ENCODE data around the gene COG5.

The COG5 gene

GRCh38 chr7:107206706-107207105, 357.0 kb downstream of the COG5 start:
- no peak overlapping the region for H3K4me3 ChIP-seq
- TF ChIP-seq, protein P1, sequence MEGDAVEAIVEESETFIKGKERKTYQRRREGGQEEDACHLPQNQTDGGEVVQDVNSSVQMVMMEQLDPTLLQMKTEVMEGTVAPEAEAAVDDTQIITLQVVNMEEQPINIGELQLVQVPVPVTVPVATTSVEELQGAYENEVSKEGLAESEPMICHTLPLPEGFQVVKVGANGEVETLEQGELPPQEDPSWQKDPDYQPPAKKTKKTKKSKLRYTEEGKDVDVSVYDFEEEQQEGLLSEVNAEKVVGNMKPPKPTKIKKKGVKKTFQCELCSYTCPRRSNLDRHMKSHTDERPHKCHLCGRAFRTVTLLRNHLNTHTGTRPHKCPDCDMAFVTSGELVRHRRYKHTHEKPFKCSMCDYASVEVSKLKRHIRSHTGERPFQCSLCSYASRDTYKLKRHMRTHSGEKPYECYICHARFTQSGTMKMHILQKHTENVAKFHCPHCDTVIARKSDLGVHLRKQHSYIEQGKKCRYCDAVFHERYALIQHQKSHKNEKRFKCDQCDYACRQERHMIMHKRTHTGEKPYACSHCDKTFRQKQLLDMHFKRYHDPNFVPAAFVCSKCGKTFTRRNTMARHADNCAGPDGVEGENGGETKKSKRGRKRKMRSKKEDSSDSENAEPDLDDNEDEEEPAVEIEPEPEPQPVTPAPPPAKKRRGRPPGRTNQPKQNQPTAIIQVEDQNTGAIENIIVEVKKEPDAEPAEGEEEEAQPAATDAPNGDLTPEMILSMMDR (IDR thresholded peaks at IDR 0.05): no peak
- no peak for DNase-seq (ENCODE audit: low spot score)
- peak overlapping the region in 1 of 2 donors; percentile 68 for H3K27ac ChIP-seq

- DNase-seq (ENCODE audit: low spot score): no peak
- H3K4me3 ChIP-seq: no peak overlapping the region
- TF ChIP-seq, protein P1 (IDR thresholded peaks at IDR 0.05): no peak
- H3K27ac ChIP-seq: no peak overlapping the region
Observed at GRCh38 chr7:107206136-107206535, 357.6 kb downstream of the COG5 start.

GRCh38 chr7:107203607-107204006, 360.1 kb downstream of the COG5 start:
- TF ChIP-seq, protein P1 (IDR thresholded peaks at IDR 0.05): no peak
- DNase-seq (ENCODE audit: low spot score): no peak
- H3K4me3 ChIP-seq: no peak overlapping the region
- no peak overlapping the region for H3K27ac ChIP-seq

- no peak for DNase-seq (ENCODE audit: low spot score)
- H3K27ac ChIP-seq: no peak overlapping the region
Observed at GRCh38 chr7:107201795-107202450, 361.8 kb downstream of the COG5 start.

GRCh38 chr7:107196834-107197610, 366.7 kb downstream of the COG5 start:
- TF ChIP-seq, protein P1 (IDR thresholded peaks at IDR 0.05): no peak
- Histone ChIP-seq H3K4me3 (no peak overlapping the region), H3K27ac (no peak overlapping the region)
- no peak for DNase-seq (ENCODE audit: low spot score)

More at GRCh38 chr7:107201795-107202450, 361.8 kb downstream of the COG5 start:
- TF ChIP-seq, protein P1 (IDR thresholded peaks at IDR 0.05): peak; percentile 27
- no peak overlapping the region for H3K4me3 ChIP-seq

- TF ChIP-seq, protein P1 (IDR thresholded peaks at IDR 0.05): no peak
- H3K4me3 ChIP-seq: no peak overlapping the region
- no peak for DNase-seq (ENCODE audit: low spot score)
- H3K27ac ChIP-seq: no peak overlapping the region
Observed at GRCh38 chr7:107194052-107194451, 369.7 kb downstream of the COG5 start.

DNA sequence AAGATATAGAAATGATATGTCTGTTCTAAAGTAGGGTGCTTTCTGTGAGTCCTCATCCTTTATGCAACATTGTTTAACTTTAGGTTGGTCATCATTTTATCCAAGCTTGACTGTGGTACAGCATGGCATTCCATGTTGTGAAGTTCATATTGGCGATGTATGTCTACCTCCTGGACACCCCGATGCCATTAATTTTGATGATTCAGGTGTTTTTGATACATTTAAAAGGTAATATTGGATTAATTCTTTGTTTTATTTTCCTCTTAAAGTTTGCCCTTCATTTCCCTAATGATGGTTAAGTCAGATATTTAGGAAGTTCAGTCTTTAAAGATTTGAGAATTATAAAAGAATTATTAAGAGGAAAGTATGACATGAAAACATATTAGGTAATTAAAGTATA, 373.6 kb downstream of the COG5 start:
- H3K4me3 ChIP-seq: no peak overlapping the region
- TF ChIP-seq, protein P1 (IDR thresholded peaks at IDR 0.05): no peak
- H3K27ac ChIP-seq: no peak overlapping the region
- DNase-seq (ENCODE audit: low spot score): no peak

Data from coronary artery (tissue), 2 donors.